ENCODE measurements around the gene WASF2.

WASF2 gene

DNA sequence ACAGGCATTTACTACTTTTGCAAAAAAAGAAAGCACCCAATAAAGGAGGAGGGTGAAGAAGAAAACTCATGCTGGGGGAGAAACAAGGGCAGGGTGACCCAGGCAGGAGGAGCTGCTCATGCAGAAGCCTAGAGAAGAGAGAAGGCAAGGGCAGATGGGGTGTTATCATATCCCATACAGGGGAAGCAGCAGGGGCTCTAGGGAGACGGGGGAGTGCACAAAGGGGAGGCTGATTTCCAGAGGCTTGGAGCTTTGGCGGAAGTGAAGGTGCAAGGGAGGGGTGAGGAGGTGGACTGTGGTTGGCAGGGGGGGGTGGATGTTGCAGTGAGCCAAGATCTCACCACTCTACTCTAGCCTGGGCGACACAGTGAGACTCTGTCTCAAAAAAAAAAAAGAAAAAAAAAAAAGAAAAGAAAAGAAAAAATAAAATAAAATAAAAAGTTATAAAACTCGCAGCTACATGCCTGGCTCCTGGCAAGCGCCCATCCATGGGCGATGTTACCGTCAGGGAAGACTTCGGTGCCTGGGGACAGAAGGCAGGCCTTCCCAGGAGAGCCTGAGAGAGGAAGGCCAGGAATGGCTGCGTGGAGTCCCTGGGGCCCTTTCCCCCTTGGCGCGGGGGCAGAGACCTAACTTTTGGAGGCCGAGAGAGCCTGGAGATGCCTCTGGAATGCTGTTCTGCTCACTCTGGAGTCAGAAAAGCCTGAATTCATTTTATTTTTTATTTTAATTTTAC lies 112.0 kb downstream of the WASF2 start:
- no peak for DNase-seq (ENCODE audit: low spot score)

DNA sequence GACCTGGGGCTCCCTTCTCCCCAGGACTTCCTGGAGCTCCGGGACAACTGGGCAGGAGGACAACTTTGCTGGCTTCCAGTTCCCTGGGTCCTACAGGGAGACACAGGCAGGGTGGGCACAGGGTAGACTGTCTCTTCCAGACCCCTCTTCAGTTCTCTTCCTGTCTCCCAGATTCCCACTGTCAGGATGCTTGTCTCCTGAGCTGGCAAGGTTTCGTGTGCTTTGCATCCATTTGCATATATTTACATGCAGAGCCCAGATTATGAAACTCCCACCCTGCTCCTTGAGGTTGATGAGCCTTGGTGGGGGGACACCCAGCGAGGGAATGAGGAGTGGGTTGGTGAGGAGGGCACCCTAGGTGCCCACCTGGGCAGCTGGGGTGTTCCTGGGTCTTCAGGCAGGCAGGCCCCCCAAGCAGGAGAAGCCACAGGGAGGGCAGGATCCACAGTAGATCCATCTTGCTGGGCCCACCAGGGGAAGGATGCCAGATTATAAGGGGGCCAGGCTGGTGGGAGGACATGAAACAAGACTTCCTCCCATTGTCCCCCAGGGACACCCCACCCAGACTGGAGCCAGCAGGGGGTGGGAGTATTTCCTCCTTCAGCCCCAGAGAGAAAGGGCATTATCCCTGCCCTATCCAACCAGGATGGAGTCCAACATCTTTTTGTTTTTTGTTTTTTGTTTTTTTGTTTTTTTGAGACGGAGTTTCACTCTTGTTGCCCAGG lies 115.4 kb downstream of the WASF2 start, which contains the start of gene FCN3:
TSS of gene FCN3 (minus strand) at position 463 of the 725 bp plus-strand sequence. CDS start at position 457, 6 bp downstream.
- DNase-seq (ENCODE audit: low spot score) = no peak

DNA sequence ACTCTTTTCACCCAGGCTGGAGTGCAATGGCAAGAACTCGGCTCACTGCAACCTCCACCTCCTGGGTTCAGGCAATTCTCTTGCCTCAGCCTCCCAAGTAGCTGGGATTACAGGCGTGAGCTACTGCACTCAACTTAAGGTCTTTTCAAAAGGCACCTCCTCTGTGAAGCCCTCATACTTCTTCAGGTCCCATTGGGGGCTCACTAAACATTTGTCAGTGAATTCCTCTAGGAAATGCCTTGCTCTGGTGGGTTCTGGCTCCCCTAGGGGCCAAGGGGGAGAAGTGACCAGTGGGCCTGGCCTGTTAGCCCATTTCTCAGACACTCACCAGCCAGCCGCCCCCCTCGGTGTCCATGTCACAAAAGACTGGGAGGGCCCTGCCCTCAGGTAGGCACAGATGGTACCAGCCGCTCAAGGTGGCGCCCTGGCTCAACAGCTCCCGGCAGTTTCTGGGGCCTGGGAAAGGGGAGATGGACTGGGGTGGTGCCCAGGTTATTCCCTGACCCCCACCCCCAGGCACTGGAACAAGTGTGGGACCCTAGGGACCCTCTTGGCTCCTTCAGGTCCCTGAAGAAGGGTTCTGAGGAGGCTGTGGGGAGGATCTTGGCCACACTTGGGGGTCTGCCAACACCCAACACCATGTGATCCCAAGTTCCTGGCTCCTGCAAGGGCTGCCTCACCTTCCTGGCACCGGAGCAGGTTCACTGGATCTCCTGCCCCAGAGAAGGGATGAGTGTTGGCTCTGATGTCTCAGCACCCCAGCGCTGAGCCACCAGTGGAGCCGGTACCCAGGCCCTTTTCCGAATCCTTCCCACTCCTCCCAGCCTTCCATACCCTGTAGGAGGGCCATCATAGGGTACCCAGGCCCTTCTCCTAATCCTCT lies 116.9 kb downstream of the WASF2 start:
- DNase-seq (ENCODE audit: low spot score) = no peak

DNA sequence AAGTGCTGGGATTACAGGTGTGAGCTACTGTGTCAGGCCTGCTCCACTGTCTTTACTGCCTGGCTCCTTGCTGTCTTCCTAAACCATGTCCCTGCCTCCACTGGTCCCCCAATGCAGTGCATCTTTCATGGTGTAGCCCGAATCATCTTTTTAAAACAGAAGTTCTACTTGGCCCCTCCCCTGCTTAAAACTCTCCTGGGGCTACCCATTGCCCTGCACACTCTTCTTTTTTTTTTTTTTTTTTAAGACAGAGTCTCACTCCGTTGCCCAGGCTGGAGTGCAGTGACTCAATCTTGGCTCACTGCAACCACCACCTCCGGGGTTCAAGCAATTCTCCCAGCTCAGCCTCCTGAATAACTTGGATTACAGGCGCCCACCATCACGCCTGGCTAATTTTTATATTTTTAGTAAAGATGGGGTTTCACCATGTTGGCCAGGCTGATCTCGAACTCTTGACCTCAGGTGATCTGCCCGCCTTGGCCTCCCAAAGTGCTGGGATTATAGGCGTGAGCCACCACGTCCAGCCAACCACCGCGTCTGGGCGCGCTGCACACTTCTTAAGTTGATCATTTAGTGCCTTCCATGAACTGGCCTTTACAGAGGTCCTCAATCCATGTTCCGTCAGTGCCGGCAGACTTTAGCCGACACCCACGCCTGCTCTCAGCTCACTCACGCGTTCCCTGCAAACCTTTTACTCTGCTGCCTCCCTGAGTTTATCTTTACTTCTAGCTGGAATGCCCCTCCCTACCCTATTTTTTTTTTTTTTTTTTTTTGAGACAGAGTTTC lies 117.8 kb downstream of the WASF2 start:
- DNase-seq (ENCODE audit: low spot score) = no peak

DNA sequence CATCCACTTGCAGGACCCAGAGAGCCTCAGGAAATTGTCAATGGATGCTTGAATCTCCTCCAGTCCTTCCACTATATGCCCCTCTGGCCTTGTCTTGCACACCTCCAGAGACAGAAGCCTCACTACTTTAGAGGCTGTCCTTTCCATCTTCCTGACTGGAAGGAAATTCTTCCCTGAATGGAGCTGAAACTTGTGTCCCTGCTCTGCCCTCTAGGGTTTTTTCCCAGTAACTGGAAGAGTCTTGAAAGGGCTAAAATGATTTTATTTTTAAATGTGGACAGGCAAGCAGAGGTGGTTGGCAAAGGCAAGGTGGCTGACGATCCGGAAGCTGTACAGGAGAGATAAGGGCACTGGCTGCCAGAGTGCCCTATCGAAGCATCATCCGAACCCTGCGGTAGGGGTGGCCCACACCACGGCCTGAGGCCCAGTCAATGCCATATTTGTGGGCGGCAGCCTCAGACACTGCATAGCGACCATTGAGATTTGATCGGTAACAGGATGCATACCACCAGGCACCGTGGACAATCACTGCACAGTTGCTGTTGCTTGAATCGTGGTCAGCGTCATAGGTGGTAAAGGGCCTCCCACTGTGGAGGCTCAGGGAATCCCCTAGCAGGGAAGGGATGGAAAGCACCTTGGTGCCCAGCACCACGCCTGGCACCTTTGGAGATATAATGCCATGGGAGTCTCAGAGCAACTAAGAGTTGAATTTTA lies 120.9 kb downstream of the WASF2 start:
- DNase-seq (ENCODE audit: low spot score) = no peak

- DNase-seq (ENCODE audit: low spot score) = no peak
Measured at GRCh38 chr1:27367160-27367650, 122.8 kb downstream of the WASF2 start.

DNA sequence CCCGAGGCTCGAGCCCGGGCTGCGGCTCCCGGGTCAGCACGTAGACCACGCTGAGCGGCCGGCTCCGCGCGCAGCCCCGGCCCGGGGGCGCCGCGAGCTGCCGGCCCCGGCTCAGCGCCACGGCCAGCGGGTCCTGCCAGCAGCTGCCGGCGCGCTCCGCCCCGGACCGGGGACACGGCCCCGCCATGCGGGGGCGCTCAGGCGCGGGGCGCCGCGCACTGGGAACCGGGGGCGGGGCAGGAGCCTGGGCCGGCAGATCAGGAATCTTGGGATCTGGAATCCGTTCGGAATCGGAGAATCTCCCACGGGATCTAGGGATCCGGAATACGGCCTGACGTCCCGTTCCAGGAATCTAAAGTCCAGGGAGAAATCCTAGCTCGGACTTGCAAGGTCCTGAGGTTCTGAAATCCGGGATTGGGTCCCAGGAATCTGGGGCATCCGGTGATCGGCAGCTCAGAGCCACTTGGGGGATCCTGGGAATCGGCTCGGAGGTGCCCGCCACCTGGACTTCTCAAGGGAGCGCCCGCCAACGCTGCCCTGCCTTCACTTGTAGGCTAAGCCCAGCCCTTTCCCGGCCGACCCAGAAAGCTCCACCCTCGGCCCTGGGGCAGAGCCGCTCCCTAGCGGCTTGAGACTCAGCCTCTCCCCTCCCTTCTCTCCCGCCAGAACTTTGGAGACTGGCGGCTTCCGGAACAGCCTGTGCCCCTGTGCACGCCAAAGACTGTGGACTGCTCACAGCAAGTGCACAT lies 123.4 kb downstream of the WASF2 start, which contains the start of gene MAP3K6:
TSS of gene MAP3K6 (minus strand) at position 551 of the 749 bp plus-strand sequence. CDS start at position 187, 364 bp downstream.
- peak; percentile 64 for DNase-seq (ENCODE audit: low spot score)

DNA sequence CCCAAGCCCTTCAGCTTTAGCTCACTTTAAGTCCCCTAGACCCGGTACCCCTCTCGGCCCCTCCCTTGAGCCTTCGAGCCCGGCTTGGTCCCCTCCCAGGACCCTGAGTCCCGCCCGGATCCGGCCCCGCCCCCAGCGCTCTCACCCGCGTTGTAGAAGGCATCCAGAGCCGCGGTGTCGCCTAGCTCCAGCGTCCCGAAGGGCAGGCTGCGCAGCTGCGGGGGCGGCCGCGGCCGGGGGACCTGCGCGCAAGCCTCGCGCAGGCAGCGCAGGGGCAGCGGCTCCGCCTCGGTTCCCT lies 123.9 kb downstream of the WASF2 start:
- peak; percentile 34 for DNase-seq (ENCODE audit: low spot score)

DNA sequence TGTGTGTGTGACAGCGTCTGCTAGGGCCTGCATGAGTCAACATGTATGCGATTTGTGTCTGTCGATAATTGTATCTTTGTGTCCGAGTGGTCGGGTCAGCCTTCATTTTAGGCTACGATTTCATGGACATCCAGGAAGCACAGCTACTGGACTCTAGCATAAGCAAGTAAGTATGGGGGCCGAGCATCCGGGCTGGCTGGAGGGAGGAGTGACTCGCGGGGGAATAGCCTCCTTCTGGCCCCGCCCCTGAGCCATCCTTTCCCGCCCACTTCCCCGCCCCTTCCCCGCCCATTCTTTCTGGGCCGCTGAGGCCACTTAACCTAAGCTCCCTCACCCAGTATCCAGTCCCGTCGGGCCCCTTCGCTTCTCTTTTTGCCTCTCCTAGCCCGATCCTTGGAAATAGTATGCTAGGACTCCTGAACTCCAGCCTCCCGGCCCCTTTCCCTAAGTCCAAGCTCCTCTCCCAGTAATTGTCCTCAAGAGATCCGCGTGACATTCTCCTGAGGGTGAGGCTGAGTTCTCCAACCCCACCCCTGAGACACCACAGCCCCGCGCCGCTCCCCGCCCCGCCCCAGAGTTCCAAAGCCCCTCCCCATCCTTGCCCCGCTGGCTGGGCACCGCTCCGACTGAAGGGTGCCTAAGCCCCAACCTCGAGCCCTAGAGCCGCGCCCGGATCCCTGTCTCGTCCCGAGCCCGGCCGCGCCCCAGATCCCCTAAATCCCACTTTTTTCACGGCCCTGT lies 124.4 kb downstream of the WASF2 start:
- peak; percentile 87 for DNase-seq (ENCODE audit: low spot score)

GRCh38 chr1:27364696-27365371 lies 125.1 kb downstream of the WASF2 start:
- DNase-seq (ENCODE audit: low spot score) = no peak

- DNase-seq (ENCODE audit: low spot score) = no peak
Measured at GRCh38 chr1:27363766-27364695, 125.9 kb downstream of the WASF2 start.

DNA sequence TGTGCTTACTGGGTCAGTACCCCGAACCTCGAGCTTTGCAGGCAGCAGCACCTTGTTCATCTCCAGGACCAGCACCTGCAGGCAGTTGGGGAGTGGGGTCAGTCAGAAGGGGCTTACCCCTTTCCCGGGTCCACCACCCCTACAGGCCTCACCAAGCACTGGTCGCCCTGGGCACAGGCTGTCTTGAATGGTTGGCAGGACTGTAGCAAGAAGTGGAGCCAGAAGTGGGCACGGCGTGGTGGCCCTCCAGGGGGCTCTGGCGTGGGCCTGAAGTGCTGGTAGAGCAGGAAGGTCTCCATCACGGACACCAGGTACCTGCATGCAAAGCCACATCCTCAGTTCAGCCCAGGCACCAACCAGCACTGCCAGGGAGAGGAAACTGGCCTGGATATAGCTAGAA lies 128.4 kb downstream of the WASF2 start:
- no peak for DNase-seq (ENCODE audit: low spot score)

DNA sequence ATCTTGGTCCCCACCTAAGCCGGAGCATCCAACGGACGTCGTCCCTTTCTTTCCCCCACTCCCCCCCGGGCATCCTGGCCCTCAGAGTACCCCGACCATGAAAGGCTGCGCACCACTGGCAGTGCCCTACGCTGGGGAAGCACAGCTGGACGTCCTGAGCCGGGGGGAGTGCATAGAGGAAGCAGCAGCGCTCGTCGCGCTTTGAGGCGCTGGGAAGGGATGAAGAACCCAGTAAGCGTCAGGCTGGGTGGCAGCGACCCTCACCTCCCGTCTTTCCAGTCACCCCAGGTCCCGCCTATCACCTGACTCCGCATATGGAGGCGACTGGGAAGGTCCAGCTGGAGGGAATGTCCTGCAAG lies 128.9 kb downstream of the WASF2 start:
- DNase-seq (ENCODE audit: low spot score) = no peak

GRCh38 chr1:27360159-27361043 lies 129.6 kb downstream of the WASF2 start:
- no peak for DNase-seq (ENCODE audit: low spot score)

GRCh38 chr1:27359822-27360158 lies 130.2 kb downstream of the WASF2 start:
- DNase-seq (ENCODE audit: low spot score) = no peak

DNA sequence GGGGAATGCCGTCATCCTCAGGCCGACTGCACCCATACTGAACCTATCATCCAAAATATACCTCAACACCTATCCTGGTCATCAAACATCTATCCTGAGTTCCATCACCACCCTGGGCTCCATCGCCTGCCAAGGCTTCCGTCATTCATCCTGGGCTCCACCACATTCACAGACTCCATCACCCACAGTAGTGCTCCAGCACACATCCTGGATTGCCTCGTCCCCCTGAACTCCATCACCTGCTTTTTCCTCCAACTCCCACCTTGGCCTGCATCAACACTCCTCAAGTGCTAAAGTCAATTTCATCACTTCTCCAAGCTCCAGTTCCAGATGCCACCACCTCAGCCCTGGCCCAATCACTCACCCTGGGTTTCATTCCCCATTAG lies 131.0 kb downstream of the WASF2 start:
- no peak for DNase-seq (ENCODE audit: low spot score)

Measured in Ammon's horn (tissue), 1 donor.